Natural killer cell treated with Interleukin-12 subunit alpha and Interleukin-12 subunit beta and Interleukin-15 and Interleukin-18, amount 100 ng/mL, for 72 hours (primary cell): Measurements from ENCODE around the gene PRL. TPM values are rescaled to one million over a fixed set of nuclear protein-coding genes. Genes with fewer than 3 reads are reported as not detected.

ENCODE experiments used
- ATAC-seq, 2 donors: fragments of 150-1000 bp; cut with Tn5 transposase in 1 of 2; sonication (Bioruptor Pico), chemical (Tn5 transposase) in 1 of 2; 2 replicates each; pipeline ENCODE4 v1.10.0; 2021
- DNase-seq: peaks from one replicate; pipeline ENCODE4 v3.0.0; 2022; ENCODE audit warnings: low spot score
- H3K27ac Mint-ChIP-seq, 2 donors: 1 replicate in 1 of 2; 2 replicates in 1 of 2; pipeline ENCODE4 v1.8.0; 2022; ENCODE audit warnings: mixed read lengths in 2 of 2, mild to moderate bottlenecking in 1 of 2, moderate library complexity in 1 of 2
- H3K27me3 Mint-ChIP-seq, 2 donors: 1 replicate in 1 of 2; 2 replicates in 1 of 2; pipeline ENCODE4 v1.8.0; 2022; ENCODE audit warnings: mixed read lengths in 2 of 2
- H3K36me3 Mint-ChIP-seq: one replicate; pipeline ENCODE4 v1.8.0; 2022; ENCODE audit warnings: mixed read lengths
- H3K4me1 Mint-ChIP-seq, 2 donors: 1 replicate in 1 of 2; 2 replicates in 1 of 2; pipeline ENCODE4 v1.8.0; 2022; ENCODE audit warnings: low read depth in 2 of 2, mixed read lengths in 2 of 2, mild to moderate bottlenecking in 1 of 2
- H3K4me3 Mint-ChIP-seq: one replicate; pipeline ENCODE4 v1.8.0; 2022; ENCODE audit warnings: mixed read lengths
- H3K9me3 Mint-ChIP-seq: 2 replicates; pipeline ENCODE4 v1.8.0; 2022; ENCODE audit warnings: mixed read lengths
- total RNA-seq, 2 donors: library from RNA; stranded (reverse); gene quantifications; one replicate each; pipeline ENCODE4 v1.2.3, GENCODE V29; 2022

PRL gene
- total RNA-seq, 2 donors from 2014 or later, result not detected

- Mint-ChIP-seq H3K4me1 (no peaks in the 10 kb centered on the region), H3K36me3 (no peaks in the 10 kb centered on the region), H3K4me3 (no peak overlapping the region), H3K27me3 (no peaks in the 10 kb centered on the region), H3K9me3 (peaks cover 7% of the 10 kb centered on the region), H3K27ac (no peak overlapping the region)
- ATAC-seq (no peak), DNase-seq (no peak)
Observed at GRCh38 chr6:22271081-22271480, 25.8 kb downstream of the PRL start.

GRCh38 chr6:22263748-22264147 is 33.1 kb downstream of the PRL start:
- no peak for DNase-seq
- no peak for ATAC-seq
- Mint-ChIP-seq H3K27ac (no peak overlapping the region), H3K4me1 (no peaks in the 10 kb centered on the region), H3K36me3 (no peaks in the 10 kb centered on the region), H3K27me3 (no peaks in the 10 kb centered on the region), H3K4me3 (no peak overlapping the region), H3K9me3 (peaks cover 4% of the 10 kb centered on the region)

- no peak overlapping the region for H3K4me3 Mint-ChIP-seq
- H3K4me1 Mint-ChIP-seq, result no peaks in the 10 kb centered on the region
- no peaks in the 10 kb centered on the region for H3K36me3 Mint-ChIP-seq
- no peaks in the 10 kb centered on the region for H3K27me3 Mint-ChIP-seq
- H3K27ac Mint-ChIP-seq, result no peak overlapping the region
- H3K9me3 Mint-ChIP-seq, result peaks cover 3% of the 10 kb centered on the region
- DNase-seq, result no peak
- ATAC-seq, result no peak
Observed at GRCh38 chr6:22254886-22255285, 42.0 kb downstream of the PRL start.

GRCh38 chr6:22253955-22254655 is 42.7 kb downstream of the PRL start:
- Mint-ChIP-seq H3K4me3 (no peak overlapping the region), H3K27ac (no peak overlapping the region), H3K36me3 (no peaks in the 10 kb centered on the region), H3K9me3 (peaks cover 3% of the 10 kb centered on the region), H3K4me1 (no peaks in the 10 kb centered on the region), H3K27me3 (no peaks in the 10 kb centered on the region)
- DNase-seq (no peak), ATAC-seq (no peak)

GRCh38 chr6:22251348-22251747 is 45.5 kb downstream of the PRL start:
- Mint-ChIP-seq H3K9me3 (peaks cover 5% of the 10 kb centered on the region), H3K27me3 (no peaks in the 10 kb centered on the region), H3K27ac (no peak overlapping the region), H3K4me1 (no peaks in the 10 kb centered on the region), H3K36me3 (no peaks in the 10 kb centered on the region), H3K4me3 (no peak overlapping the region)
- DNase-seq, result no peak
- no peak for ATAC-seq

GRCh38 chr6:22250486-22250885 is 46.4 kb downstream of the PRL start:
- Mint-ChIP-seq H3K27me3 (no peaks in the 10 kb centered on the region), H3K9me3 (peaks cover 5% of the 10 kb centered on the region), H3K4me3 (no peak overlapping the region), H3K36me3 (no peaks in the 10 kb centered on the region), H3K4me1 (no peaks in the 10 kb centered on the region), H3K27ac (no peak overlapping the region)
- no peak for ATAC-seq
- DNase-seq, result no peak

- Mint-ChIP-seq H3K36me3 (no peaks in the 10 kb centered on the region), H3K4me3 (no peak overlapping the region), H3K27me3 (no peaks in the 10 kb centered on the region), H3K9me3 (peaks cover 5% of the 10 kb centered on the region), H3K27ac (no peak overlapping the region), H3K4me1 (no peaks in the 10 kb centered on the region)
- ATAC-seq (no peak), DNase-seq (no peak)
Observed at GRCh38 chr6:22249711-22250350, 47.0 kb downstream of the PRL start.

GRCh38 chr6:22248513-22249308 is 48.1 kb downstream of the PRL start:
- no peak for DNase-seq
- H3K4me1 Mint-ChIP-seq, result no peaks in the 10 kb centered on the region
- no peak for ATAC-seq
- no peaks in the 10 kb centered on the region for H3K27me3 Mint-ChIP-seq
- no peaks in the 10 kb centered on the region for H3K36me3 Mint-ChIP-seq
- H3K4me3 Mint-ChIP-seq, result no peak overlapping the region
- H3K27ac Mint-ChIP-seq, result no peak overlapping the region
- peaks cover 7% of the 10 kb centered on the region for H3K9me3 Mint-ChIP-seq

- Mint-ChIP-seq H3K27ac (no peak overlapping the region), H3K9me3 (peaks cover 10% of the 10 kb centered on the region), H3K4me3 (no peak overlapping the region), H3K36me3 (no peaks in the 10 kb centered on the region), H3K27me3 (no peaks in the 10 kb centered on the region), H3K4me1 (no peaks in the 10 kb centered on the region)
- ATAC-seq, result no peak
- DNase-seq, result no peak
Observed at GRCh38 chr6:22247916-22248482, 48.8 kb downstream of the PRL start.

GRCh38 chr6:22240025-22240424 is 56.8 kb downstream of the PRL start:
- Mint-ChIP-seq H3K27ac (no peak overlapping the region), H3K4me1 (no peaks in the 10 kb centered on the region), H3K27me3 (no peaks in the 10 kb centered on the region), H3K4me3 (no peak overlapping the region), H3K36me3 (no peaks in the 10 kb centered on the region), H3K9me3 (peaks cover 19% of the 10 kb centered on the region)
- DNase-seq (no peak), ATAC-seq (no peak)

- no peak for DNase-seq
- Mint-ChIP-seq H3K27ac (no peak overlapping the region), H3K36me3 (no peaks in the 10 kb centered on the region), H3K4me3 (no peak overlapping the region), H3K27me3 (no peaks in the 10 kb centered on the region), H3K4me1 (no peaks in the 10 kb centered on the region), H3K9me3 (peaks cover 19% of the 10 kb centered on the region)
- no peak for ATAC-seq
Observed at GRCh38 chr6:22239261-22239921, 57.4 kb downstream of the PRL start.

- H3K27me3 Mint-ChIP-seq, result no peaks in the 10 kb centered on the region
- DNase-seq, result no peak
- no peaks in the 10 kb centered on the region for H3K36me3 Mint-ChIP-seq
- ATAC-seq, result no peak
- no peaks in the 10 kb centered on the region for H3K4me1 Mint-ChIP-seq
- no peak overlapping the region for H3K4me3 Mint-ChIP-seq
- no peak overlapping the region for H3K27ac Mint-ChIP-seq
- H3K9me3 Mint-ChIP-seq, result peaks cover 18% of the 10 kb centered on the region
Observed at GRCh38 chr6:22238861-22239260, 58.0 kb downstream of the PRL start.

GRCh38 chr6:22237526-22237925 is 59.3 kb downstream of the PRL start:
- no peak overlapping the region for H3K27ac Mint-ChIP-seq
- no peaks in the 10 kb centered on the region for H3K27me3 Mint-ChIP-seq
- peaks cover 14% of the 10 kb centered on the region for H3K9me3 Mint-ChIP-seq
- no peaks in the 10 kb centered on the region for H3K4me1 Mint-ChIP-seq
- no peaks in the 10 kb centered on the region for H3K36me3 Mint-ChIP-seq
- DNase-seq (no peak), ATAC-seq (no peak)
- no peak overlapping the region for H3K4me3 Mint-ChIP-seq
